Measurements from ENCODE around the gene HBE1.

DNA sequence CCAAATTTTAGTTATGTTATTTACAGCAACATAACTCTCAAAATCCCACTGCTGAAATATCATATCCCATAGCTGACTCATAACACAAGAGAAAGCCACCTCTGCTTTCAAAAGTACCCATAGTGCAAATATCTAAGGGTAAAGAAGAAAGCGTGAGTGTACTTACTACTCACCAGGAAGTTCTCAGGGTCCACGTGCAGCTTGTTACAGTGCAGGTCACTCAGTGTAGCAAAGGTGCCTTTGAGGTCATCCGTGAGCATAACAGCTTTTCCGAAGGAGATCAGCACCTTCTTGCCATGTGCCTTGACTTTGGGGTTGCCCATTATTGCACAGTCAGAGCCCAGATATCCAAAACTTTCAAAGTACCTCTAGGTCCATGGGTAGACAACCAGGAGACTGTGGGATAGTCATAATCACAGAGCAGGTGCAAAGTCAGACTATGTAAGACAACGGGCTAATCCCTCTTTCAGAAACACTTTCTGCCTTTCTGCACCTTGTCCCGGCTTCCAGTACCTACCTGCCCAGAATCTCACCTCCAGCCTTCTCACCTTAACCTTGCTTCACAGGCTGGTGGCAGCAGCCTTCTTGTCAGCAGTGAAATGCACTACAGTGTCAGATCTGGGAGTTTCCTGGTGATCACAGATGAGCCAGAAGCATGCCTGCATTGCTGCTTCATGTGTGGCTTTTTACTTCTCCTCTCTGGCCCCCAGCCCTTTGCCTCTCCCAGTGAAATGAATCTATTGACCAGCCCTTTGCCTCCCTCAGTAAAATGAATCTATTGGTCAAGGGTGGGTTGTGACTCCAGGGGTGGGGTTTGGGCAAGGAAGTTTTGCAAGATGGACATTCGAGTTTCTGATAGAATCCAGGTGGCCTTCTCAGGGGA lies 26.6 kb downstream of the HBE1 start:
- no peak for TF ChIP-seq POLR2A (IDR thresholded peaks at IDR 0.05)
- TF ChIP-seq, protein P1, sequence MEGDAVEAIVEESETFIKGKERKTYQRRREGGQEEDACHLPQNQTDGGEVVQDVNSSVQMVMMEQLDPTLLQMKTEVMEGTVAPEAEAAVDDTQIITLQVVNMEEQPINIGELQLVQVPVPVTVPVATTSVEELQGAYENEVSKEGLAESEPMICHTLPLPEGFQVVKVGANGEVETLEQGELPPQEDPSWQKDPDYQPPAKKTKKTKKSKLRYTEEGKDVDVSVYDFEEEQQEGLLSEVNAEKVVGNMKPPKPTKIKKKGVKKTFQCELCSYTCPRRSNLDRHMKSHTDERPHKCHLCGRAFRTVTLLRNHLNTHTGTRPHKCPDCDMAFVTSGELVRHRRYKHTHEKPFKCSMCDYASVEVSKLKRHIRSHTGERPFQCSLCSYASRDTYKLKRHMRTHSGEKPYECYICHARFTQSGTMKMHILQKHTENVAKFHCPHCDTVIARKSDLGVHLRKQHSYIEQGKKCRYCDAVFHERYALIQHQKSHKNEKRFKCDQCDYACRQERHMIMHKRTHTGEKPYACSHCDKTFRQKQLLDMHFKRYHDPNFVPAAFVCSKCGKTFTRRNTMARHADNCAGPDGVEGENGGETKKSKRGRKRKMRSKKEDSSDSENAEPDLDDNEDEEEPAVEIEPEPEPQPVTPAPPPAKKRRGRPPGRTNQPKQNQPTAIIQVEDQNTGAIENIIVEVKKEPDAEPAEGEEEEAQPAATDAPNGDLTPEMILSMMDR (IDR thresholded peaks at IDR 0.05 in 8 of 11, conservative IDR thresholded peaks at IDR 0.05 in 3 of 11), result no peak

Data from spleen (tissue), 7 donors.